Peyer's patch (tissue), 4 donors: Measurements from ENCODE around the gene NDUFS6.

ENCODE experiments used
- POLR2A ChIP-seq, 2 donors: fragments of 450-650 bp; IDR thresholded peaks; one replicate each; pipeline ENCODE4 v1.5.1; 2017; ENCODE audit warnings: antibody characterized with exemption in 2 of 2, mild to moderate bottlenecking in 2 of 2, moderate library complexity in 2 of 2
- TF ChIP-seq, protein P1 (sequence below), 6 experiments: fragments of 450-650 bp in 4 of 6; fragments of 200-600 bp in 2 of 6; sonication (generic) in 1 of 6; IDR thresholded peaks; one replicate each; pipeline ENCODE4 v1.5.1; 2017 to 2019; ENCODE audit warnings: antibody characterized with exemption in 6 of 6, mild to moderate bottlenecking in 3 of 6, moderate library complexity in 1 of 6

DNA sequence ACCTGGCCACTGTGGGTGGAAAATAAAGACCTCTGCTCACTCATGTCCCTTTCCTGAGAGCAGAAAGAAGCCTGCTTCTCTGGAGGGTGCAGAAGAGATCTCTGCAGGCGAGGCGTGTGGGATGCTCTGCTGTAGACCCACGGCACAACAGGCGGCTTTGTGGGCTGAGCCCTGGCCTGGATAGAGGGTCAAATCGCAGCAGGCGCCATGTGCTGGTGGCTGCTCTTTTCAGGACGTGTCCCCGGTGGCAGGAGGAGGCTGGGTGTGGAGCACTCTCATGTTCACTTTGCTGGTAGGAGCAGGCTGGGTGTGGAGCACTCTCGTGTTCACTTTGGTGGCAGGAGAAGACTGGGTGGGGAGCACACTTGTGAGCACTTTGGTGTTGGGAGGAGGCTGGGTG, 46.4 kb downstream of the NDUFS6 start:
- TF ChIP-seq, protein P1, sequence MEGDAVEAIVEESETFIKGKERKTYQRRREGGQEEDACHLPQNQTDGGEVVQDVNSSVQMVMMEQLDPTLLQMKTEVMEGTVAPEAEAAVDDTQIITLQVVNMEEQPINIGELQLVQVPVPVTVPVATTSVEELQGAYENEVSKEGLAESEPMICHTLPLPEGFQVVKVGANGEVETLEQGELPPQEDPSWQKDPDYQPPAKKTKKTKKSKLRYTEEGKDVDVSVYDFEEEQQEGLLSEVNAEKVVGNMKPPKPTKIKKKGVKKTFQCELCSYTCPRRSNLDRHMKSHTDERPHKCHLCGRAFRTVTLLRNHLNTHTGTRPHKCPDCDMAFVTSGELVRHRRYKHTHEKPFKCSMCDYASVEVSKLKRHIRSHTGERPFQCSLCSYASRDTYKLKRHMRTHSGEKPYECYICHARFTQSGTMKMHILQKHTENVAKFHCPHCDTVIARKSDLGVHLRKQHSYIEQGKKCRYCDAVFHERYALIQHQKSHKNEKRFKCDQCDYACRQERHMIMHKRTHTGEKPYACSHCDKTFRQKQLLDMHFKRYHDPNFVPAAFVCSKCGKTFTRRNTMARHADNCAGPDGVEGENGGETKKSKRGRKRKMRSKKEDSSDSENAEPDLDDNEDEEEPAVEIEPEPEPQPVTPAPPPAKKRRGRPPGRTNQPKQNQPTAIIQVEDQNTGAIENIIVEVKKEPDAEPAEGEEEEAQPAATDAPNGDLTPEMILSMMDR (IDR thresholded peaks at IDR 0.05): no peak
- no peak for TF ChIP-seq POLR2A (IDR thresholded peaks at IDR 0.05)
